ENCODE measurements around the gene KRT86.

- TF ChIP-seq, protein P1, sequence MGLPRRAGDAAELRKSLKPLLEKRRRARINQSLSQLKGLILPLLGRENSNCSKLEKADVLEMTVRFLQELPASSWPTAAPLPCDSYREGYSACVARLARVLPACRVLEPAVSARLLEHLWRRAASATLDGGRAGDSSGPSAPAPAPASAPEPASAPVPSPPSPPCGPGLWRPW (IDR thresholded peaks at IDR 0.05) = no peak
- TF ChIP-seq MAX (IDR thresholded peaks at IDR 0.05) (no peak), JUN (IDR thresholded peaks at IDR 0.05) (no peak), HOXA7 (CRISPR knock-in tag; IDR thresholded peaks at IDR 0.05) (no peak), RAD21 (conservative IDR thresholded peaks at IDR 0.05 in 1 of 2, IDR thresholded peaks at IDR 0.05 in 1 of 2) (no peak)
- TF ChIP-seq, protein P2, sequence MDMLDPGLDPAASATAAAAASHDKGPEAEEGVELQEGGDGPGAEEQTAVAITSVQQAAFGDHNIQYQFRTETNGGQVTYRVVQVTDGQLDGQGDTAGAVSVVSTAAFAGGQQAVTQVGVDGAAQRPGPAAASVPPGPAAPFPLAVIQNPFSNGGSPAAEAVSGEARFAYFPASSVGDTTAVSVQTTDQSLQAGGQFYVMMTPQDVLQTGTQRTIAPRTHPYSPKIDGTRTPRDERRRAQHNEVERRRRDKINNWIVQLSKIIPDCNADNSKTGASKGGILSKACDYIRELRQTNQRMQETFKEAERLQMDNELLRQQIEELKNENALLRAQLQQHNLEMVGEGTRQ (IDR thresholded peaks at IDR 0.05) = no peak
These were observed 49.1 kb downstream of the KRT86 start for GRCh38 chr12:52323416-52324152.
